Activated CD4-positive, alpha-beta T cell treated with anti-CD3 and anti-CD28 coated beads for 4 hours (primary cell): ENCODE data around the gene BMP6.
"Not testable (repeated sequence)": the region's sequence is repeated elsewhere in the genome, so short reads cannot be mapped to it uniquely, and the experiment has no call there.

Experiments
- DNase-seq, 2 donors: peaks; one replicate each; pipeline ENCODE4 v3.0.0-alpha.2; 2020

The BMP6 gene

DNA sequence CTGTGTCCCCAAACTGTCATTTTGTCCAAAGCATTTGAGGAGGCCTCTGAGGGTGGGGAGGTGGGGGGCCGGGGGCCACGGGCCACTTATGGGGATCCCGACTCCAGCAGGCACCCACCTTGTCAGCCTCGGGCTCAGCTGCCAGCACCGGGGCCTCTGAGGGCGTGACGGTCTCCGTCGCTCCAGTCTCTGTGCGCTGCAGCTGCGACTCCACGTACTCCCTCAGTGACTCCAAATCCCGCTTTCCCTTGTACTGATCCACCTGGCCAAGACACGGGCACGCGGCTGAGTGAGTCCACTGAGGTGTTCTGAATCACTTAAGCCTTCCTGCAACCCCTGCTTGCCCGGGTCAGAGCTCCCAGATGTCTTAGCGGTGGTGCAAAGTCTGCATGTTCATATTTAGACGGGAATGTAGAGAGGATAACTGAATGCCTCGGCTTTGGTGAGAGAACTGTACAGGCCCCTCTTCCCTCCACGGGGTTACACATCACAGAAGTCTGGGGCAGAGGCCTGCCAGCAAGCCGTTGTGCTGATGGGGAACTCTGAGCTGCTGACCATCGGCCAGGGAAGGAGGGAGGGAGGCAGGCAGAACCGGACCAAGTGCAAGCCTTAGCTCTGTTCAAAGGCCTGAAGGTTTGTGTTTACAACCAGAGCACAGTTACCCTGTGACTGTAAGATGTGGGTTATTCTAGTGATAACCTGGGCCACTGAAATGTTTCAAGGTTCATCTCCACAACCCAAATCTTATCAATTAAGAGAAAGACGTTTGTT is 162.9 kb downstream of the BMP6 start:
- DNase-seq = no peak

- no peak for DNase-seq
Measured at GRCh38 chr6:7891078-7891872, 165.4 kb downstream of the BMP6 start.

GRCh38 chr6:7892367-7892766 is 166.5 kb downstream of the BMP6 start:
- DNase-seq = not testable (repeated sequence)

DNA sequence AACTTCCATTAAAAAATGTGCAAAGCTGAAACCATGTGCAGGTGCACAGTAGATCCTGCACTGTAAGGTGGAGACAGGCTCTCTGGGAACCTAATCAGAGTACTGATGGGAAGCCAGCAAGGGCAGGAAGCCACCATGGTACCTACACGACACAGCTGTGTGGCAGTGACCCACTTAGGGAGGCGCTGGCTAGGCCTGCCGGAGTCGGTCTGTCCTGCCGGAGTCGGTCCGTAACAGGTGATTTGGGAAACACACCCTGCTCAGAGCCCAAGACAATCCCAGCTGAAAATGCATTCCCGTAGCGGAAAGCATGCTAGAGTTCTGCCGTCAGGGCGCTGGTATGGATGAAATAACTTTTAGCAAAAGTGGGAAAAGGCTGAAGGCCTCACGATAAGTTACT is 167.4 kb downstream of the BMP6 start:
- no peak for DNase-seq

GRCh38 chr6:7894262-7895124 is 168.6 kb downstream of the BMP6 start:
- DNase-seq = no peak

- no peak for DNase-seq
Measured at GRCh38 chr6:7895125-7895423, 169.2 kb downstream of the BMP6 start.

GRCh38 chr6:7896465-7896987 is 170.6 kb downstream of the BMP6 start:
- no peak for DNase-seq

DNA sequence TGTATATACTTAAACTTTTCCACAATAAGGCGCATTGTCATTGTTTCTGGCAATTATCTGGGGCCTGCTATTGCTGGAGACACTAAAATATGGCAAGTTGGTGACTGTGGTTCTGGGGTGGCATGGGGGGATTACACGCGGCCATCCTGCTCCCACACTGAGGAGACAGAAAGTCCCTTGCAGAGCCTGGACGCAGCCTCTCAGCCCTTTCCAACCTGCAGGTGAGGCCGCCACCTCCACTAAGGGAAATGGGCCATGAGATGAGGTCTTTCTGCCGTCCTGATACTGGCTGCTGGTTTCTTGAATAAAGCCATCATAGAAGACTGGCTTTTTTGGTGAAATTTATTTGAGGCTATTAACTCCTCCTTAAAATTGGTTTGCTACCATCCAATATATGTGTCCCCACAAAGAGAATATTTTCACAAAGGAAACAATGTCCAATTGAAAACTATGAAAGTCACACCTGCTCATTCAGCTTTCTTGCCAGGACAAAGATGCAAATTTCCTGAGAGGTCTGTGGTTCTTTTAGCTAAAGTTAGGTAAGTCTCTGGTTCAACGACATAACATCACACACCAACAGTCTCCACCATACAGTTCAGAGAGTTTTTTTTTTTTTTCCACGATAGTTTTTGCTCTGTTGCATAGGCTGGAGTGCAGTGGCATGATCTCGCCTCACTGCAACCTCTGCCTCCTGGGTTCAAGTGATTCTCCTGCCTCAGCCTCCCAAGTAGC is 171.7 kb downstream of the BMP6 start:
- no peak for DNase-seq

DNA sequence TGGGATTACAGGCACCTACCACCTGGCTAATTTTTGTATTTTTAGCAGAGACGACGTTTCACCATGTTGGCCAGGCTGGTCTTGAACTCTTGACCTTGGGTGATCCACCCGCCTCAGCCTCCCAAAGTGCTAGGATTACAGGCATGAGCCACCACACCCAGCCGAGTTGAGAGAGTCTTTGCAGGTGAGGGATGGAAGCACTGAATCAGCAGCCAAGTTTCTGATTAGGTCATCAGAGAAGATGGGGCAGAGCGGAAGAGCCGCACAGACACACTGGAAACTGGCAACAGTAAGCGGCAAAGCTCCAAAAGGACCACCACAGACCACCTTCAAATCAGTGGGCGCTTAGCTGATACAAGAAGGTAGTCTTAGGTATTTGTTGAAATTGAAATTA is 172.3 kb downstream of the BMP6 start:
- DNase-seq = not testable (repeated sequence)

DNA sequence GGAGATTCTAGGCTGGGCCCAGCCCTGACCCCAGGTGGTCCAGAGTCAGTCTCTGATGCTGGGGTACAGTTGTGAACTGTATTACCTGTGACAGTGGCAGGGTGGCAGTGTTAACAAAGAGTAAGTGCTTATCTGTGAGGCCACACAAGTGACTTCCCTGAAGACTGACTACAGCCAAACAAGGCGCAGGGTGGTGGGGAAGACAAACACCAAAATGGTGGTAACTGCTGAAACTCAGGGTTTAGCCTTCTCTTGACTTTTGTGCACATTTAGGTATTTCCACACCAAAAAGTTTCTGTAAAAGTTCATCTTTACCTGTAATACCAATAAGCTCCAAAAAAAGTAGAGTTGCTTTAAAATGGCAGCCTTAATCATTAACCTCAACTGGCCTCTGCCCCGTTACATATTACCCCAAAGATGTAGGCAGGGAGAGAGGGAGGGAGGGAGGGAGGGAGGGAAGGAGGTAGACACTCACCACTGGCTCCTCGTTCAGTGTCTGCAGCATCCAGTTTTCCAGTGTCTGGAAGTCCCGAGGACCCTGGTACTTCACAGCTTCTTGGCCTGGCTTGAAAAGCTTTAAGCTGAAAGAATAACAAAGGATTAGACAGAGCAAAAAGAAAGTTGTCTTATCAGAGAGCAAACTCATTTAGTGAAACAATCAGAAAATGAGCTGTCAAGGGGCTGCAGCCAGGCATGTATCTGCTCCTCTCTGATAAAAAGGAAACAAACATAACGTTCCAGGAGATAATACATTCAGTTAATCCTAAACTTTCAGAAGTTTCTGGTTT is 173.4 kb downstream of the BMP6 start:
- DNase-seq = no peak

GRCh38 chr6:7899889-7900213 is 174.0 kb downstream of the BMP6 start:
- DNase-seq = no peak

DNA sequence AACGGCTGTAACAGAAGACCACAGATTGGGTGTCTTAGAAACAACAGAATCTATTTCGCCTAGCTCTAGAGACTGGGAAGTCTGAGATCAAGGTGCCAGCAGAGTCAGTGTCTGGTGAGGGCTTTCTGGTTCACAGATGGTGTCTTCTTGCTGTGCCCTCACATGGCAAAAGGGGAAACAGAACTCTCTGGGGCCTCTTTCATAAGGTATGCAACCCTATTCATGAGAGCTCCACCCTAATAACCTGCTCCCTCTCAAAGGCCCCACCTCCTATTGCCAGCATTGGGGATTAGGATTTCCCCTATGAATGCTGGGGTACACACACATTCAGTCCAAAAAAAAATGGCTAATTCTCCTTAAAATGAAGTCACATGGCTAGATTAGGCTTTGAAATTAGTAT is 174.7 kb downstream of the BMP6 start:
- no peak for DNase-seq

- DNase-seq = no peak
Measured at GRCh38 chr6:7901056-7901455, 175.2 kb downstream of the BMP6 start.

- DNase-seq = no peak
Measured at GRCh38 chr6:7901780-7902179, 175.9 kb downstream of the BMP6 start.

DNA sequence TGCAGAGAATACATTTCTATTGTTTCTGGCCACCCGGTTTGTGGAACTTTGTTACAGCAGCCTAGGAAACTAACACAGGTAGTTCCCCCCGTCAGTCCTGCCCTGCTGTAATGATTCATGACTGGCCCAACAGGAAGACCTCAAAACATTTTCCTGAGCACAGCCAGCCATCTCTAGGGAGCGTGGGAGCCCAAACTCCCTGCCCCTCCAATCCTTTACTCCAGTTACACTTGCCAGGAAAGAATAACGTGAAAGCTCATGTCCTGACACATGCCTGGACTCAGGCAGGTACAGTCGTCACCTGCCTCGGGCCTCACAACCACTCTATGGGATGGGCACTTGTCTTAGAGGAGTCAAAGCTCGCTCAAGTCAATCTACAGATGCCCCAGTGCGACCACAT is 176.3 kb downstream of the BMP6 start:
- DNase-seq = no peak

GRCh38 chr6:7902867-7903266 is 177.0 kb downstream of the BMP6 start:
- no peak for DNase-seq

- DNase-seq = no peak
Measured at GRCh38 chr6:7903673-7904072, 177.8 kb downstream of the BMP6 start.

- no peak for DNase-seq
Measured at GRCh38 chr6:7904654-7905319, 178.9 kb downstream of the BMP6 start.

DNA sequence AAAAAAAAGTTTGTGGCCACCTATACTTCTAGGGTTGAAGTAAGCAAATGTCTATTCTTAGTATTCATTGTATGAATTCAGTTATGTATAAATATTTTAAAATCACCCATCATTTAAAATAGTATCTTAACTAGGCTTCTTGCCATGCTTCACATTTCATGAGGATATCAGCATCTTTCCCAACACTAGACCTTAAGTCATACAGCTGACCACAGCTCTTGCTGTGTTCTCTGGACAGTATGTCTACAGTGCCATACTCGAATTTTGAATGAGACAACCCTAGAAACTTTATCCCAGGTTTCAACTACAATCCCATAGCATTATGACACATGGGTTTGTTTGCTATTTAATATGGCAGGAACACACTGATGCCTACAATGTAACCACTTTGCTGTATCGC is 179.5 kb downstream of the BMP6 start:
- DNase-seq = no peak

- no peak for DNase-seq
Measured at GRCh38 chr6:7906741-7907140, 180.8 kb downstream of the BMP6 start.

DNA sequence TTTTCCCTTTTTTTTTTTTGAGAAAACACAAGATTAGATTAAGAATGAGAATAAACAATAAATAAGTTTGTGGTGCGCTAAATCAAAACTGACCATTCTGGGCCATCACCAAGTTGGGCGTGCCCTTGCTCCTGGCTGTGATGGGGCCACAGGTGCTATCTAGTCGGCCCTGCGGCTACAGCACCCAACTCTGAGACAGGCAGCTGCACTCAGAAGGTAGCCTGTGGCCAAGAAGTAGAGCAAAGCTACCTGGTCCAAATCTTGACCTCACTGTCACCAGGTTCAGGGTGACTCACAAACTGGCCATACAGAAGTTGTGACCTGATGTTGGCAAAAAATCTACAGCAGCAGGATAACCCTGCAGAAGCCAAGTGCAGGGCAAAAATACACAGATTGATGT is 181.3 kb downstream of the BMP6 start:
- DNase-seq = no peak
